Measurements from ENCODE around the gene SMIM41.

GRCh38 chr12:52125476-52125900, 46.0 kb downstream of the SMIM41 start:
- TF ChIP-seq GATA2 (IDR thresholded peaks at IDR 0.05; ENCODE audit: low read depth, low read length): no peak
- no peak for TF ChIP-seq GATA3 (IDR thresholded peaks at IDR 0.05; ENCODE audit: low read depth, low read length)
